GM21423 (cell line): ENCODE data around the gene CRYGS.
A peak's percentile ranks its signal among the peaks of the same experiment; 100 is the strongest.
"Not testable (repeated sequence)": the region's sequence is repeated elsewhere in the genome, so short reads cannot be mapped to it uniquely, and the experiment has no call there.

Source experiments
- ATAC-seq: cut with Tn5 transposase; IDR thresholded peaks from one replicate; pipeline ENCODE4 v1.9.1; 2021; ENCODE audit warnings: mild to moderate bottlenecking, moderate library complexity; ENCODE audit not compliant: unreplicated experiment

CRYGS gene

DNA sequence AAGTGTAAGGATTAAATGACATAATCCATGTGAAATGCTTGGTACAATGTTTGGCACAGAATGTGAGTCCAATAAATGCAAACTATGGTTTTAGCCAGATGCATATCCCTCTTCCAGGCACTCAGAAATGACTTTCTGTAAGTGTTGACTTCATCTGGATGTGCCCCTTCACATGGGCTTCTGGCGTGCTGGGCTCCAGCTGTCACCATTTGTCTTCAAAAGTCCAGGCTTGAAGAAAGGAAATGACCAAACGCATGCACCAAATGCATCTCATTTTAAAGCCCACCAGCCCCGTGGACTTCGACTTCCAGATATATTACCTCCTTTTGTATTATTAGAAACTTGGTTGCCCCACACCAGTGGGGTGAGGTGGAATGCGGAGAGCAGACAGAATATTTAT is 23.7 kb downstream of the CRYGS start:
- no peak for ATAC-seq

DNA sequence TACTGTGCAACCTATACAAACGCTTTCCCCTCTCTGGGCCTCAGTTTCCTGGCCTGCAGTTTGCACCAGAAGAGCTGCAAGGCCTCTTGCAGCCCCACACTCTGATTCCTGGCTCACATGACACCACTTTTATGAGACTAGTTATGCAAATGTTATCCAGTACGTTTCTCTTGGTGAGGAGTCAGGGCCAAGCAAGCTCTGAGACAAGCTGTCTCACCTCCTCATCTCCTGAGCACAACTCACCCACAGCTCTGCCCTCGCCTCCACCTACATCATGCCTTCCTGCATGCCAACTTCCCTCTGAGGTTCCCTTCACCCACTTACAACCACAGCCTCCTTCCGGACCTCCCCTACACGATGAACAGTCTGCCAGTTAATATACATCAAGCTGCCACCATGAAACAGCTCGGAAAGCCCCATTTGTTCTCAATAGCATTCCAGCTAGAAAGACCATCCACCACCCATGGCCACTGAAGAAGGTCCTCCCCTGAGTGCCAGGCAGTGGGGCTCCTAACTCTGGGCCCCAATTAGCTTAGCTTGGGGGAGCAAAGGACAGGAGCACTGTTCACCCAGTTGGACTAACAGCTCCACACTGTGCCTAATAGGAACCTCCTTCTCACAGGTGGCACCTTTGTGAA is 25.0 kb downstream of the CRYGS start:
- peak; percentile 41 for ATAC-seq

DNA sequence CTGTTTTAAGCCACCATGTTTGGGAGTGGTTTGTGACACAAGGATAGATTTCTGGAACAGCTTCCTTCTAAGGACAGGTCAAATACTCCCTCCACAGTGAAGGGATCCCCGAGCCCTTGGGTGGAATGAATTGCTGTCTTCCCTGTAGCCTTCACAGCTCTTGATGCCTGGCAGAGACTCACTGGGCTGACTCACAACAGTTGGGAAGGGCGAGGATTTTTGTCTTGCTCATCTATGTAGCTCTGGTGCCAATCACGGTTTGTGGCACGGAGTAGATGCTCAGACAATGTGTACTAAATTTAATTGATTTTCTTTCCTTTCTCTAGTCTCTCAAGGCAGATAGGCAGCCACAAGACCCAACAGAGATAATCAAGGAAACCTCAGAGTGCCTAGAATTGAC is 27.0 kb downstream of the CRYGS start:
- no peak for ATAC-seq

DNA sequence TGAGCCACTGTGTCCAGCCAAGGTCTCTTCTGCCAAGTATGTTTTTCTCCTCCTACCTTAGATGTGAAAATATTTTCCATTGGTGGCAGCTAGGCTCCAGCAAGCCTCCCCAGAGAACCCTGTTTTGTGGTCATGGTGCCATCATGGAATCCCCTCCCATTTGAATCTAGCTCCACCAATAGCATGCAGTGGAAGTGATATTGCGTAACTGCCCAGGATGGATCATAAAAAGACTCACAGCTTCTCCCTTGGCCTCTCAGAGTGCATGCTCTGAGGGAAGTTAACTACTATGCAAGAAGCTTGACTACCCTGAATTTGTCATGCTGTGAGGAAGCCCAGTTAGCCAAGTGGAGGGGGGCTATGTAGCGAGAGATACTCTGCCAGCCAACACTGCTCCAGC is 27.5 kb downstream of the CRYGS start:
- ATAC-seq: no peak

DNA sequence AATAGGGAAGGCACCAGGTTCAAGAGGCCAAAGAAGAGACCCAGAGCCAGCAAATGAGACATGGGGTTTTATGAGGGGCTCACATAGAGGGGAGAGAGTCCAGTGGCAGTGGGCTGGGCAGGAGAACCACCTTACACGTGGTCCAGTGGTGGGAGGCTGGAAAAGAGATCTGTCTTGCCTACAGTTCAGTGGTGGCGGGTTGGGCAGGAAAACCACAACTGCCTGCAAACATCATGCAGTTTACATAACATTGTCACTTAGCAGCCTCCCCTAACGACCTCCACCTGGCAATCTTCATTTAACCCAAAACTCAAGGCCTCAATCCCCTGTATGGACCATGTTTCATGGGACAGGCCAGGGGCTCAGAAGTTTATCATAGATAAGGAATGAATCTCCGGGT is 29.1 kb downstream of the CRYGS start:
- ATAC-seq: no peak

DNA sequence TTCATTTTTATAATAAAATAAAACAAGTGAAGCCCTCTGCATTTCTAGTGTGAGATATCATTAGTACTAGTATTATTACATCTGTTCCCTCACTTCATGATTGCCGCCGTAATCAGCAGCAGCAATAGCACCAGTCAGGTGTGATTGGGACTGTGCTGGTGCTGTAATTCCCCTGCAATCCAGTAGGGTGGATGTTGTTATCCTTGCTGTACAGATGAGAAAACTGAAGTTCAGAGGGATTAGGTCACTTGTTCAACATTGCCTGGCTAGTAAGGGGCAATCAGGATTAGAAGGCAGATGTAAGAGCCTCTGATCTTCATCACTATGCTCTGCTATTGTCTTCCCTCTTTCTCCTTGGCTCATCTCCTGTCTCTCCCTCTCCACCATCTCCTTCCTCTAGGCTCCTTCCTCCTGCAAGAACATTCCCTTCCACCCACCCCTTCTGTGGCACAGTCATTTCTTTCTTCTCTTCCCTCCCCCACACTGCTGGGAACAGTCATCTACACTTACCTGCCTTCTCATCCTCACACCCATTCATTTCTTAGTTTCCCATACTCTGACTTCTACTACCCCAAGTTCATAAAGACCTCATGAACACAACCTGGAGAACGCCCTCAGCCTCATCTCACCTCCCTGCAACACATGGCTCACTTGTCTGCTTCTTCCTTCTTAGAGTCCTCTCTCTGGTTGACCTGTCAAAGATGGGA is 29.7 kb downstream of the CRYGS start:
- no peak for ATAC-seq

DNA sequence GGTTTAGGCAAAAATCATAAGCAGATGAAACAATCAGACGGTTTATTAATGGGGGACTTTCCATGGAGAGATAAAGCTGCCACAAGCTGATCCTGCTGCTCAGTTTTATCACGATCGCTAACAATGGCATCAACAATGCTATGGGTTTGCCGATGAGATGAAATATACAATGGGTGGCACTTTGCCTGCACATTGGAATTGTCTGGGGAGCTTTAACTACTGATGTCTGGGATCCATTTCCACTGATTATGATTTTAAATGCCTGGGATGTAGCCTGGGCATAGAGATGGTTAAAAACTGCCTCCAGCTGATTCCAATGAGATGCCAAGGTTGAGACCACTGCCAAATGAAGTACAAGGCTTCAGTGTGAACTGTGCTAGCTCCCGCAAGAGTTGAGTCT is 30.8 kb downstream of the CRYGS start:
- ATAC-seq: no peak

DNA sequence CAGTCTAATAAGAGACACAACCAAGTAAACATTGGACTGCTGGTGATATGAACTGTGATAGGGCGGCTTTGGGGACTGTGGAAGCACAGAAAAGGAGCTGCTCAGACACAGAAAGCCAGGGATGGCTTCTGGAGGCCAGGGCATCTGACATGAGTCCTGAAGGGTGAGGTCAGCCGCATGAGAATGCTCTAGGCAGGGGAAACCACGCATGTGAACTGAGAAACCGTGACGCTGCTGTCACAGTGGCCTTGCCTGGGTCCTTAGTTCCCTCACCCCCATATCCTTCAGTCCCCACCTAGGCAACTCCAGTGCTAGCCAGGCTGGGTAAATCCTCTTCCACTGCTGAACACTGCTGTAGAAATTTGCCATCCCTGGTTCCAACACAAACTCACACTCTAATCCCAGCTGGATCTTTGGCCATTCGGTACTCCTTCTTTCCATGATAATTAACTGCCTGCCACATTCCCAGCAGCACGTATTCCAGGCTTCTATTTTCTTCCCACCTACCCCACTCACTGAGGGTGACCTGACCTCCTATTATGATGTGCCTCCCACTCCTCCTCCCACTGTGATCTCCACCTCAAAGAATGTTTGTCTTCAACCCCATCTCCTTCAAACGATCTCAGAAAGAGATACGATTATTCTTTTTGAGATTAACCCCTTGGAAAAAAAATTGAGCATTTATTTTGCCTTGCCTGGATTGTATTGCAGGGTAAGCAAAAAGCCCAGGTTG is 31.4 kb downstream of the CRYGS start:
- no peak for ATAC-seq

DNA sequence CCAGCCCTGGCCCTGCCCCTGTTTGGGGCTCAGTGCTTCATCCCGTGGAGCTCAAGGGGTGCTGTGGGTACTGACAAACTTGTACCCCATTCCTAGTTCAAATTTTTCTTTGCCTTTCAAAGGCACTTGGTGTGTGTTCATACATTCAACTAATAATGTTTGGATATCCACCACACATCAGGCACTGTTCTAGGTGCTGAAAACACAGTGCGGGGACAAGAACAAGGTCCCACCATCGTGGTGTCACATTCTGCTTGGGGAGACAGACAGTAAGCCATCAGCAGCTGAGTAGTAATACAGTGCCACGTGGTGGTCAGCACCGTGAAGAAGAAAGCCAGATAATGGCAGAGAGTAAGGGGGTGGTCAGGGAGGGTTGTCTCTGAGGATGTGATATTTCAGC is 32.5 kb downstream of the CRYGS start:
- ATAC-seq: no peak

DNA sequence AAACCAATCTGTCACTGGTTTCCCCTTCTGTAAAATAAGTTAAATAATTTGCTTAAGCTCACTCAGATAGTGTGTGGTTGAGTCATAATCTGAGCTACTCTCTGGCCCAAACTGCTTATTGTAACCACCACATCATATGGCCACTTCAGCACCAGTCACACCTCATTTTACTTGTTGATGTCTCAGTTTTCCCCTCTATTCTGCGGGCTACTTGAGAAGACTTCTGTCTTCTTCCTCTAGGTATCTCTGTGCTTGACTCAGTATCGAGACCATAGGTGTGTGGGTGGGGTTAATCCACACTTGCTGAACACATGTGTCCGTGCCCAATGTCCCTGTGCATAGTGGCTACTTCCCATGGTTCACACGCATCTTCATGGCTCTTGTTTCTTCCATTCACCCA is 32.9 kb downstream of the CRYGS start:
- peak; percentile 75 for ATAC-seq

DNA sequence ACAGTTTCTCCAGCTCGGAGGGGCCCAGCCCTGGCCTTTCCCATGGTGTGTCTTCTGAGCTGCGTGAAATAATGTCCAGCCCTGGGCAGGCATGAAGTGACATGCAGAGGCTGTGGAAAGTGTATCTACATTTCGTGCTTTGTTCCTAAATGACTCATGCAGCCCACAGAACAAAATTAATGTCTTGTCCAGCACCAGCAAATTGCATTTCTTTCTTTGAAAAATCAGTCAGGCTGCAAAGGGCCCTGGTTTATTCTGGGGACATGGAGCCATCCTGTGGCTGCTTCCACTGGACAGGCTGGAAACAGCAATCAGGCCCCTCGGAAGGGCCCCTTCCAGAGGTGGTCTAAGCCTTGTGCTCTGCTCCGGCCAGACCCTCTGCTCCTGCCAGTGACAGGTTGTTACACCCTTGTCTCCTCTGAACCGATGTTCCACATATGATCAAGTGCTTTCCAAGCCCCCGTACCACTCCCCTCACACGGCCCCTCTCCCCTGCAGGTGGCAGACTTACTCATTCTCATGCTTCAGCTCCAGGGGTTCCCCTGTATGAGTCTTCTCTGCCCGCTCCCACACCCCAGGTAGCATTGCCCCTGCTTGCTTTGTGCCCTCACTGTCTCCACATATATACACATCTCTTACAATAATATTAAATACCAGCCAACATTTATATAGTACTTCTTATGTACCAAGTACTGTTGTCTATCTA is 33.7 kb downstream of the CRYGS start:
- ATAC-seq: no peak

DNA sequence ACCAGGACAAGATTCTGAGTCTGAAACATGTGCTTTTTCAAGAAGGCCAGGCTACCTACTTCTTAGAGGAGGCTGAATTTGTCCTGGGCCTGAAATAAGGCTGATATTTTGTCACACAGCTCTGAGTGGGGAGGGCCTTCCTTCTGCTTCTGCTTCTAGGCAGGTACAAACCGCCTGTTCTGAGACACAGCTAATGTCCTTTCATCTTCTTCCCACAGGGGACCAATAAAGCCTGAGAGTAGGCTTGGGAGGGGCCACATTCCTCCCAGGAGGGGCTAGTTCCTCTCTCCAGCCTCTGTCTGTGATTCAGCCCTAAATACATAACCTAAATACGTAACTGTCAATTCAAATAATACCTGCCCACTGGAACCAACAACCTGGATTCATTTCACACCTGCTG is 34.8 kb downstream of the CRYGS start:
- ATAC-seq: no peak

DNA sequence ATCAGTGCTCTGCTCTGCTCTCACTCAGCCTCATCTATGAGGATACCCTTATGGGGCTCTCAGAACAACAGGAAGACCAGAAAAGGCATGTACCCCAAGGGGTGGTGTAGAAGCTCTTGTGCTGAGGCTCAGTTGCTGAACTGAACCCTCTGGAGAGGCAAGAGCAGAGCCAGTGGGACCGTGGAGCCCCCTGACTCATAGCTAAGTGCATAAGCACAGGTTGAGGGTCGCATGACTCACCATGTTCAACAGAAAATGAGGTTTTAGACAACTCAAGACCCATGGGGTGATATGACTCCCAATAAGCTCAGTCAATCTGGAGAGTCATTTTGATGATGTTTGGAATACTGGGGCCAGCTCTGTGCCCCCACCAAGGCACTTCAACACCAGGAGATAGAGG is 37.3 kb downstream of the CRYGS start:
- no peak for ATAC-seq

DNA sequence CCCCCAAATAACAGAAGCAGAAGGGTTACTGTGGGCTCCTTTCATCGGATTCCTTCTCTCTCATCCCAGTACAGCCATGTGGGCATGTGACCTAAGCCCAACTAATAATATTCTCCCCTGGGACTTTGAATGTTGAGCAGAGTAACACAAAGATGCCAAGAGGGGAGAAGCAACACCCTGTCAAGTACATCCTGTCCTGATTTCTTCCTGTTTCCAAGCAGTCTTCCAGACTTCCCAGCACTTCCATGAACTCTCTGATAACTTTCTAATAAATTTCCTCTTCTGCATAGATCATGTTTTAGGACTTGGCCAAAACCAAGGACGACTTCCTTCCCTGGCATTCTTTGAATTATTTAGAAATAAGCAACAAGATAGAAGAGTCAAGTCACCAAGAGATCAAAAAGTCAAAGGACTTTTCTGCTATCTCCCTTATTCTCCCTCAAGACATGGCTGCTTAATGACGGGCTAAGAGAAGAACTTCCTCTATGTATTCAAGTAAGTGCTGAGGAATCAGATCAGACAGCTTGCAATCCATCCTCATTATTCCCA is 37.9 kb downstream of the CRYGS start:
- ATAC-seq: no peak

DNA sequence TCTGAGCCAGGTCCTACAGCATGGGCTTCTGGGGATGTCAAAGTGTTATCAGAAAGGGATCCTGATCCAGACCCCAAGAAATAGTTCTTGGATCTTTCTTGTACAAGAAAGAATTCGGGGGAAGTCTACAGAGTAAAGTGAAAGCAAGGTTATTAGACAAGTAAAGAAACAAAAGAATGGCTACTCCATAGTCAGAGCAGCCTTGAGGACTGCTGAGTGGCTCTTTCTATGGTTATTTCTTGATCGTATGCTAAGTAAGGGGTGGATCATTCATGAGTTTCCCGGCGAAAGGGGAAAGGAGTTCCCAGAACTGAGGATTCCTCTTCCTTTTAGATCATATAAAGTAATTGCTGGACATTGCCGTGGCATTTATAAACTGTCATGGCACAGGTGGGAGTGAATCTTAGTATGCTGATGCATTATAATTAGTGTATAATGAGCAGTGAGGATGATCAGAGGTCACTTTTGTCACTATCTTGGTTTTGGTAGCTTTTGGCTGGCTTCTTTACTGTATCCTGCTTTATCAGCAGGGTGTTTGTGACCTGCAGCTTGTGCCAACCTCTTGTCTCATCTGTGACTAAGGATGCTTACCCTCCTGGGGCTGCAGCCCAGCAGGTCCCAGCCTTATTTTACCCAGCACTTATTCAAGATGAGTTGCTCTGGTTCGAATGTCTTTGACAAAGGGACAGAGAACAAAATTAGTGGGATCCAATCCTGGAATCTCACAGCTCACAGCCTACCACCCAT is 41.0 kb downstream of the CRYGS start:
- ATAC-seq: no peak

DNA sequence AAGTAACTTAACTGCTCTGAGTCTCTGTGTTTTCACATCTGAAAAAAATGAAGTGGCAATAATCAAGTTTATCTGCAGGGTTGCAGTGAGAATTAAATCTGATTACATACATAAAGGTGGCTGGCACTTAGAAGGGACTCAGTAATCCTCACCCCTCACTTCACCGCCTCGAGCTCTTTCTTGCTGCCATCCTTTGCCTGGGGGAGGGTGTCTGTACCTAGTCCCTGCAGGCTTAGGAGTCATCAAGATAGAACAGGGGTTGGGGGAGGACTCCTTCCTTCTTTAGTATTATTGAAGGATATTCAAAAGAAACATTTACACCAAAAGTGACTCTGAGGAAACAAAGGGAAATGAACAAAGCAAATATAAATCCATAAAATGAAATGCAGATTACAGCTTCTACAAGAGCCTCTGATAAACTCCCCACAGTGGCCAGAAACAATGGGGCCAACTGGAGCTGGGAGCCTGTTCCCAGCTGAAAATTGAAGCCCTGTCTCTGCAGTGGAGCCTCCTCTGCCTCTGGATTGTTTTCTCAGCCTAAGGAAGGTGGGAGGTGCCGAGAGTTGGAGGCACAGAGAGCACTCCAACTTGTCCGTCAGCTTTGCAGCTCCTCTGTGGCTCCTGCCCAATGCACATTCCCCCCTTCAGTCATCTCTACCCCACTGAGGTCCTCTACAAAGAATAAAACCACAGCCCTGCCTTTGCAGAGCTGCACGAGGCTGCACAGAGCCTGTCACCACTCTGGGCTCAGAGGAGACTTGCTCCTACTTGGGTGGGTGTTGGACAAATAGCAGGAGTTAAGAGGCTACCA is 41.8 kb downstream of the CRYGS start:
- no peak for ATAC-seq

DNA sequence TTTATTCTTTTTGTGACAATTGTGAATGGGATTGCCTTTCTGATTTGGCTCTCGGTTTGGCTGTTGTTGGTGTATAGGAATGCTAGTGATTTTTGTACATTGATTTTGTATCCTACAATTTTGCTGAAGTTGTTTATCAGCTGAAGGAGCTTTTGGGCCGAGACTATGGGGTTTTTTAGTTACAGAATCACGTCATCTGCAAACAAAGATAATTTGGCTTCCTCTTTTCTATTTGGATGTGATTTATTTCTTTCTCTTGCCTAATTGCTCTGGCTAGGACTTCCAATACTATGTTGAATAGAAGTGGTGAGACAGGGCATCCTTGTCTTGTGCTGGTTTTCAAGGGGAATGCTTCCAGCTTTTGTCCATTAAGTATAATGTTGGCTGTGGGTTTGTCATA is 44.2 kb downstream of the CRYGS start:
- ATAC-seq: not testable (repeated sequence)

DNA sequence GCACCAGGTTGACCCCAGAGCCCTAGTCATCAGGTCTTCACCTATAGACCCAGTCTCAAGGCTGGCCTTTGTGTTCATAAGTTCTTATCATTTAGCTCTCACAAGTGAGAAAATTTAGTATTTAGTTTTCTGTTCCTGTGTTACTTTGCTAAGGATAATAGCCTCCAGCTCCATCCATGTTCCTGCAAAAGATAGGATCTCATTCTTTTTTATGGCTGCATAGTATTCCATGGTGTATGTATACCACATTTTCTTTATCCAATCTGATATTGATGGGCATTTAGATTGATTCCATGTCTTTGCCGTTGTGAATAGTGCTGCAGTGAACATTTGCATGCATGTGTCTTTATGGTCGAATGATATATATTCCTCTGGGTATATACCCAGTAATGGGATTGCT is 46.2 kb downstream of the CRYGS start:
- ATAC-seq: not testable (repeated sequence)

DNA sequence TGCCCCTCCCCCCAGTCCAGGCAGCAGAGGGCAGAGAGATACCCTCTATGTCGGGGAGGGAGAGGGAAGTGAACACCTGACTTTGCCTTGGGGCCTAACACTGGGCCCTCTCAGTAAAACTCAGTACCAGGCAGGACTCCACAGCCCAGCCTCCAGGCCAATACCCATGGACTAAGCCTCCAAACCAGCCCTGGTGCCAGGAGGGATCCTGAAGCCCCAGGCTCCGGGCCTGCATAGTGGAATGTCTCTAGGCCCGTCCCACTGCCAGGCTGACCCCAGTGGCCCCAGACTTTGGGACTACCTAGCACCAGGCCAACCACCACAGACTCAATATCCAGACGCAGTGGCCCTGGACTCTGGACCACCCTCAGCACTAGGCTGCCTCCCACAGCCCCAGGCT is 46.6 kb downstream of the CRYGS start:
- ATAC-seq: no peak

DNA sequence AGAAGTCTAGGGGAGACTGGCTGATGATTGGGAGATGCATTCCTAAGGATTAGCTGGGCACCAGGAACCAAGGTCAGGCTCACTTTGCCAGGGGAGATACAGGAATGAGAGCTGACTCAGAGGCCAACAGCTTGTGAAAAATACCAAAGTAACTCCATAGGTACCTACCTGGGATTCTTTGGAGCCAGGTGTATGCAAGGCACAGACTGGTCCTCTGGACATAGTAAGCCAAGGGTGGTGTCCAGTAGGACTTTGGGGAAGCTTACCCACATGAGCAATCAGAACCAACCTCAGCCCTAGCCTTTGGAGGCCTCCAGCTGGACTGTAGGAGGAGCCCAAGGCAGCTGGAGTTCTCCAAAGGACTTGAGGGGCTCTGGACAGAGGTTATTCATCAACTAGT is 47.5 kb downstream of the CRYGS start:
- no peak for ATAC-seq
